Urothelium cell line (cell line): ENCODE data around the gene LMO7.
"Not testable (repeated sequence)": the region's sequence is repeated elsewhere in the genome, so short reads cannot be mapped to it uniquely, and the experiment has no call there.

Experiments
- DNase-seq: peaks from one replicate; pipeline ENCODE4 v3.0.0; 2011; ENCODE audit warnings: low spot score, mixed read lengths
- FAIRE-seq: peaks from 2 replicates; lab custom pipeline; 2011; peaks lifted over from hg19 to GRCh38; lab: Jason Lieb, UNC

Gene LMO7

DNA sequence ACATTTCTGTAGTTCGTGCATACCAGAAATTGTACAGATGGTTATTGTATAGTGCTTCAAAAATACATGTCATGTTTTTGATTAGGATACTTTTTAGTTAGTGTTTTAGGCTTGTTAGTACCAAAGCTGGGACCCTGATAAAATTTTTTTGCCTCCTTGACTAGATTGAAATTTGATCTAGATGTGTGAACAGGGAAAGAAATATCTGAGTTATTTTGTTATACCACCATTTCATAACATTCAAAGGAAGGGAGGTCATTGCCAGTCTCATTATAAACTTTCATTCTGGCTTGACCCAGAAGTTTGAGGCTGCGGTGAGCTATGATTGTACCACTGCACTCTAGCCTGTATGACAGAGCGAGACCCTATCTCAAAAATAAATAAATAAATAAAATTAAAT is 9.0 kb downstream of the LMO7 start:
- DNase-seq: no peak
- FAIRE-seq: no peak

DNA sequence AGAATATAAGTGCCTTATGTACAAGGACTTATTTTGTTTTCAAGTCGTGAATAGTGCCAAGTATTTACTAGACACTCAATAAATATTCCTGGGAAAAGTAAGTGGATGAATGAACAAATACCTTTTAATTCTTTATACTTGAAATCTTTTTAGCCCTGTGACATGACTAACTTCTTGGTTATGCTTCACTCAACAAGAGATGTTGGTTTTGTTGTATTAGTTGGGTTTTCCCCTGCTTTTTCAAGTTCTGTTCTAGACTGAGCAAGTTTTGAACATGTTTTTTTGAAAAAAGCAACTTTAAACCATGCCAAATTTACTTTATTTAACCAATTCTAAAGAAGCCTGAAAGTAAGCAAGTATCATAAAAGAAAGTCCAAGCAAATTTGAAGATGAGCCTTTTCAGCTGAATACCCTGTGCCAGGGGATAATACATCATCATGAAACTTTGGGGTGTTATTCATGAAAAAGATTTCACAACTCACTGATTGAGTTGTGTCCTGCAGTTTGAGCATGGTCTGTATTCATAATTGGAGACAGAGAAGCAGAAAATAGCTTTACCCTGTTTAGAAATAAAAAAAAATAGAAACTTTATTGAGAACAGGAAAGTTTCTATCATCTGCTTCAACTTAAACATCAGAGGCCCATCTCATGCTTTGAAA is 11.1 kb downstream of the LMO7 start:
- DNase-seq (no peak), FAIRE-seq (no peak)

DNA sequence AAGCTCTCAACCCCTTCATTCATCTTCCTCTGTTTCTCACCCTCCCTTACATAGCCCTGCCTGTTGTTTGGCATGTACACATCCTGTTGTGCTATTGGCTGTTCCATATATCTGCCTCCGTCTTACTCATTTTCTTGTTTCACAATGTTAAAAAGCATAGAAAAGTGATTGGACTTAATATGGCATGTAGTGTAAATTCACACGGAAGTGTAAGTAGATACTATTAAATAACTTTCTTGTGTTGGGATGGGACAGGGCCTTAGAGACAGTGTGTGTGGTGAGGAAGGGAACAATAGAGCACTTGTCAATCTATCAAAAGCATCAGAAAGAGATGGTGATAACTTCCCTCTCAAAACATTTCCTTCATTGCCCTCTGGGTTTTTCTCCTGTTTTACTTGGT is 12.3 kb downstream of the LMO7 start:
- FAIRE-seq: no peak
- DNase-seq: no peak

DNA sequence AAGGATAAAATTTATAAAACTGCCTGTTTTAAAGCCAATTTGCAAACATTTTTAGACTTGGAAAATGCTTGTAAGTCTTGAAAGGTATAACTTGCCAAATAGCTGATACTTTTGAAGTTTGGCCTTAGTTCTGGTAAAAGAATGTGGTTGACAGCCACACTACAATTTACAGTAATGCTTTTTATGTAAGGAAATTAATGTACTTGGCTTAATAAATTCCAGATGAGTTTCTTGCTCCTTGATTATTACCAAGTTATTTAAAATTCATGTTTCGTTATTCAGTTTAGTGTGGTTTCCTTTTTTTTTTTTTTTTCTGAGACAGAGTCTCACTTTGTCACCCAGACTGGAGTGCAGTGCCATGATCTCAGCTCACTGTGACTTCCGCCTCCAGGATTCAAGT is 14.9 kb downstream of the LMO7 start:
- FAIRE-seq (no peak), DNase-seq (no peak)

DNA sequence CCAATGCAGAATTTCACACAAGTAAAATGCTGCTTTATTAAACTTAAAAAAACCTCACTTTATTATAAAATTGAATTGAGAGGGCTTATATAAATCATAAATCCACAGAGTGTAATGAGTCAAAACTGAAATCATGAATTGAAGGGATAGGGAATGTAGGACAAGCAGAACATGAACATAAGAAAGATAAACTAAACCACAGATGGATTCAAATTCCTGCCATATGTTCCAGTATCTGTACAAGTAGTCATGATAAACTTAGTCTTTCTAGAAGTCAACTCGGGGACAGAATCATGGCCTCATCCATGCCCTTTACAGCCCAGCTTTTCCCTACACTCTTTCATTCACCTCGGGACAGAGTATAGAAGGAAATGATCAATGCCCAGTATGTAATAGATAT is 16.6 kb downstream of the LMO7 start:
- no peak for FAIRE-seq
- no peak for DNase-seq

DNA sequence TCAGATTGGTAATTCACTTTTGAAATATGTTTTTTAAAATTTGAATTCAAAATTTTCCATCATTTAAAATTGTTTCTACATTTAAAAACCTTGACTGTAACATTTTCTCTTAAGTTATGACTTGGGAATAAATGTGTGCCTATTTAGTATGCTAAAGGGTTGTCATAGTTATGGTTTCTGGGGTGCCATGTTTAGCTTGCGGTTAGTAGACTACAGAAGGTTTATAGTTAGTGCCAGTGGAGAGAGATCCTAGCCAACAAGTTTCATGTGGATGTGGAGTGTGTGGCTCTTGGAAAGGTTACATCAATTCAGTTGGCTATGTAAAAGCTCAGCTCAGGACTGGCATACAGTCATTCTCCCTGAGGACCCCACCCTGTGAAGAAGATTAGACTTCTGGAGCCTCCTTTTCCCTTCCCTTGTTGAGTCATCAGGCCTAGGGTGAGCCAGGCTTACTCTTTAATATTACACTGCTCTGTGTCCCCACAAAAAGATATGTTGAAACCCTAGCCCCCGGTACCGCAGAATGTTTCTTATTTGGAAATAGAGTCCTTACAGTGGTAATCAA is 20.4 kb downstream of the LMO7 start:
- DNase-seq (no peak), FAIRE-seq (no peak)

DNA sequence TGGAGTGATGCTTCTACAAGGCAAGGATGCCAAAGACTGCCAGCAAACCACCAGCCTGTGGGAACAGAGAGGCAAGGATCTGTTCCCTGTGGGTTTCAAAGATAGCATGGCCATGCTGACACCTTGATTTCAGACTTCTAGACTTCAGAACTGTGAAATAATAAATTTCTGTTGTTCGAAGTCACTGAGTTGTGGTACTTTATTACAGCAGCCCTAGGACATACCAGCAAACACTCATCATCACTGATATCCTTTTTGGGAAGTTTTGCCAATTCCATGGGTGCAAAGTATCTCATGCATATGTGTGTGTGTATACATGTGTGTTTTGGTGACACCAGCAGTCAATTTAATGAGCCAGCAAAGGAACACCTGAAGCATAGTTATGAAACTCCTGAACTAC is 21.0 kb downstream of the LMO7 start:
- FAIRE-seq (no peak), DNase-seq (no peak)

DNA sequence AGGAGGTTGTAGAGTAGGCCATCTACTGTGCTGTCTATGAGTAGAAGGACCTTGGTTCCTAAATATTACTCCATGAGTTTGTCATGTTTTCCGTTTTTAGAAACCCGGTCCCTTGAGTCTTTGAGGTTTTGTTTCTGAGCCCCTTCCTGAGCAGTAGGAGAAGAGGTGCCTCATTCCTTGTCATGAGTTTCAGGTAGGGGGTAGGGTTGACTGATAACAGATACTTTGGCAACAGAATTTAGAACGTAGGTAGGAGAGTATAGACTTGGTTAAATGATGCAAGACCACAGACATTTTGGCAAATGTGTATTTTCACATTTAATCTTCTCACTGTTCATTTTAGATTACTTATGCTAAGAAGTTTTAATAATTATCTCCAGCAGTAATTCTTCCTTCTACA is 24.6 kb downstream of the LMO7 start:
- DNase-seq (no peak), FAIRE-seq (no peak)

DNA sequence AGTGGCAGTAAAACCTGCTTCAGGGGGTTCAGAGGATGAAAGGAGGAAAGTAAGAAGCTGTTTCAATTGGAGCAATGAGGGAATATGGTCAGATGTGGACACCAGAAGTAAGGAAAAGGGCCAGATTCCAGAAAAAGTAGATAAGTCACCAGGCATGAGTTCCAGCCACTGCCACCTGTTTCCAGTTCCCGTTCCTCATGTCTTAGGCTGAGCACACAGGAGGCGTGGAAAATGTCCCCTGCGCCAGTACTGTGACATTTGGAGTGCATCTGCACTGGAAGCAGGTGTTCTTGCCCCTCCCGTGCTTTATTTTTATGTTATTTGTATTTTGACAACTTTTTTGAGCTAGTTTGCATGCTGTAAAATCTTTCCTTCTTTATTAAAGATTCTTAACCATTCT is 25.3 kb downstream of the LMO7 start:
- FAIRE-seq (no peak), DNase-seq (no peak)

DNA sequence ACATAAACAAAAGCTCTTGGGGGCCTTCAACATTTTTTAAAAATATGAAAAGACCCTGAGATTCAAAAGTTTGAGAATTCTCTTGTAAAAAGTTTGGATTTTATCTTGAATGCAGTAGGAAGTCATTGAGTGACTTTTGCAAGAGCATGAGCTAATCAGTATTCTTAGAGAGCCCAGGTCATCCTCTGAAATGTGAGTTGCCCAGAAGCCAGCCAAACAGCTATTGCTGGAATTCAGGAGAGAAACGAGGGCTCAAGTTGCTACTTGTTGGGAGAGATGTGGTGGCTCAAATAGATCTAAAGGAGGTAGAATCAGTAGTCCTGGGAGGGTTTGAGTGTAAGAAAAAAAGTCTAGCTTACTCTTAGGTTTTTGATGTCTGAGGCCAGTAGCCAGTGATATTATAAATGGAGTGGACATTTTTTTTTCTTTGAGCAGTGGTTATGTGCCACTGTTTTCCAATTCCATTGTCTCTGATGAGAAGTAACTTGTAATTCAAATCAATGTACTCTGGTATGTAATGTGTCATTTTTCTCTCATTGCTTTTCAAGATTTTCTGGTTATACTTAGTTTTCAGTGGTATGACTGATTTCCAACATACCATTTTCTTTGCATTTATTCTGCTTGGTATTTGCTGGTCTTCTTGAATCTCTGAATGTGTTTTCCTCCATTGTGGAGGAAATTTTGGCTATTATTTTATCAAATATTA is 30.7 kb downstream of the LMO7 start:
- DNase-seq (no peak), FAIRE-seq (no peak)

DNA sequence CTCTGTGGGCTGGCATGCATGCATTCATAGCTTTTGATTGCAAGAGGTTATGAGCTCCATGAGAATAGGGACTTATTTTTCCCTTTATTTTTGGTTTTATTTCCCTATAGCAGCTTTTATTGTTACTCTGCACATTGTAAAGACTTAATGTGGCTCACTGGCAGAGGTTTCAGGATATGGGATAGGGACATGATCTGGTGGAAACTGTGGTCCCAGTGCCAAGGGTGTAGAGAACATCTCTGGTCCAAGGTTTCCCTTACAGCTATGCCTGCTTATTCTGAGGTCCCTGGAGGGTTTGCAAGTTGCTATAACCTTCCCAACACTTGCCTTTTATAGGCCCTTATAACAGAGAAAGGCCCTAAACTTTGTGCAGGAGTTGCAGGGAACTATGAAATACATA is 33.6 kb downstream of the LMO7 start:
- no peak for FAIRE-seq
- no peak for DNase-seq

DNA sequence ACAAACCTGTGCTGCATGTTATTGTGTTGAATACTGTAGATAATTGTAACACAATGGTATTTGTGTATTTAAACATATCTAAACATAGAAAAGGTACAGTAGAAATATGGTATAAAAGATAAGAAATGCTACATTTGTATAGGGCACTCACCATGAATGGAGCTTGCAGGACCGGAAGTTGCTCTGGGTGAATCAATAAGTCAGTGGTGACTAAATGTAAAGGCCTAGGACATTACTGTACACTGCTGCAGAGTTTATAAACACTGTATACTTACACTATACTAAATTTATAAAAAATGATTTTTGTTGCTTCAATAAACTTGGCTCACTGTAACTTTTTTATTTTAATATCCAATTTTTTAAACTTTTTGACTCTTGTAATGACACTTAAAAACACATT is 34.4 kb downstream of the LMO7 start:
- FAIRE-seq: no peak
- DNase-seq: no peak

DNA sequence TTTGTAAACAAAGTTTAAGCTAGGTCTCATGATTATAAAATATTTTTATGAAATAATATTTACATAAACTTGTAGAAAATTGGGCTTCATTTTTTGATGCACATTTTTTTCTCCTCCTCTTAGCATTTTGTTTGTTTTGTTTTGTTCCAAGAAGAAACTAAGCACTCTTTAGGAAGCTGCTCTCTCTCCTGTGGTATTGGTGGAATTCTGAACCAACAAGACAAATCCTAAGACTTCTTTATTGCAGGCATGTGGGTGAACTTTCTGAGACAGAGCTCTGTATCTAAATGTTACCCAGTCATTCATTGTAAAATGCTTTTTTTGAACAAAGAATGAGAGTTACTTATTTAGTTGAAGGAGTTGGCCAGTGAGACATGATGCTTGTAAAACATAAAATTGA is 39.3 kb downstream of the LMO7 start:
- DNase-seq (no peak), FAIRE-seq (no peak)

DNA sequence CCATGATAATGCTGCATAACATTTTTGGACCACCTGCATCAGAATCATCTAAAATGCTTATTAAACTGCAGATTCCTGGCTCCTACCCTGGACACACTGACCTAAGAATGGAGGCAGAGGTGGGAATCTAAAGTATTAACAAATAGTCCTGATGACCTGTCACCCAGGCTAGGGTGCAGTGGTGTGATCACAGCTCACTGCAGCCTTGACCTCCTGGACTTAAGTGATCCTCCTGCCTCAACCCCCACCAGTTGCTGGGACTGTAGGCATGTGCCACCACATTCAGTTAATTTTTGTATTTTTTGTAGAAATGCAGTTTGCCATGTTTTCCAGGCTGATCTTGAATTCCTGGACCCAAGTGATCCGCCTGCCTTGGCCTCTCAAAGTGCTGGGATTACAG is 43.3 kb downstream of the LMO7 start:
- FAIRE-seq: no peak
- DNase-seq: no peak

DNA sequence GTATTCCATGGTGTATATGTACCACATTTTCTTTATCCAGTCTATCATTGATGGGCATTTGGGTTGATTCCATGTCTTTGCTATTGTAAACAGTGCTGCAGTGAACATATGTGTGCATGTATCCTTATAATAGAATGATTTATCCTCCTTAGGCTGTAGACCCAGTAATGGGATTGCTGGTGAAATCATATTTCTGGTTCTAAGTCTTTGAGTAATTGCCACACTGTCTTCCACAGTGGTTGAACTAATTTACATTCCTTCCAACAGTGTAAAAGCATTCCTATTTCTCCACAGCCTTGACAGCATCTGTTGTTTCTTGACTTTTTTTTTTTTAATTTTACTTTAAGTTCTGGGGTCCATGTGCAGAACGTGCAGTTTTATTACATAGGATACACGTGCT is 44.1 kb downstream of the LMO7 start:
- DNase-seq, FAIRE-seq: not testable (repeated sequence)

DNA sequence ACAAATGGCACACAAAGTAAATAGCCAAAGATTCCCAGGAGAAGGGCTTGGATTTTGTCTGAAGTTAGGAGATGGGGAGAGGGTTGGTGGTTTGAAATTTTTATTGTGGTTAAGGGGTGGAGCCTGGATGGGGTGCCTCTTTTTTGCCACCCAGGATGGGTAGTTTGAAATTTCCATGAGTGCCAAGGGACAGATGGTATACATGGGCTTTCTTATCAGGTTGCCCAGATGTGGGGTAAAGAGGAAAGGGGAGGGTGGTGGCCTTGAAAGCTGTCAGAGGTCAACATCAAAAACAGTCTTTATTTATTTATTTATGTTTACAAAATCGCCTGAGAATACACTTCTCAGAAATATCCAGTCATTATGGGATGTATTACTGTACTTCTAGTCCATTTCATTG is 46.2 kb downstream of the LMO7 start:
- no peak for FAIRE-seq
- DNase-seq: no peak

DNA sequence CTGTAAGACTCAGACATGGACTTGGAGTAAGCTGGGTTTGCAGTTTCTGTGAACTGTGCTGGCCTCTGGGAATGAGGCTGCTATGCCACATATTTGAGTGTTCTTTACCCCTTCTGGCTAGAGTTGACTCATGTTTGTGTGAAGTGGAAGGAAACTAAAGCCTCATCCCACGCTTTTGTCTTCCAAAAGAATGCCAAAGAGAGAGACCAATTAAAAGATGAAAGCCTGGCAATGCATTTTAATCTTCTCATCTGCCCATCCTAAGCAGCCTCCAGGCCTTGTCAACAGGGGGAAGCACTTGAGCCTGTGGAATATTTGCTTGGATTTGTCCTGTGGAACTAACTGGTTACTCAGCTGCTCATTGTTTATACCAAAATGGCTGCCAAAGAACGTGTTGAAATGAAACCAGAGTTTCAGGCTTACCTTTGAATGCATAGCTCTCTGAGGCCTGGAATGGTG is 49.1 kb downstream of the LMO7 start:
- no peak for FAIRE-seq

DNA sequence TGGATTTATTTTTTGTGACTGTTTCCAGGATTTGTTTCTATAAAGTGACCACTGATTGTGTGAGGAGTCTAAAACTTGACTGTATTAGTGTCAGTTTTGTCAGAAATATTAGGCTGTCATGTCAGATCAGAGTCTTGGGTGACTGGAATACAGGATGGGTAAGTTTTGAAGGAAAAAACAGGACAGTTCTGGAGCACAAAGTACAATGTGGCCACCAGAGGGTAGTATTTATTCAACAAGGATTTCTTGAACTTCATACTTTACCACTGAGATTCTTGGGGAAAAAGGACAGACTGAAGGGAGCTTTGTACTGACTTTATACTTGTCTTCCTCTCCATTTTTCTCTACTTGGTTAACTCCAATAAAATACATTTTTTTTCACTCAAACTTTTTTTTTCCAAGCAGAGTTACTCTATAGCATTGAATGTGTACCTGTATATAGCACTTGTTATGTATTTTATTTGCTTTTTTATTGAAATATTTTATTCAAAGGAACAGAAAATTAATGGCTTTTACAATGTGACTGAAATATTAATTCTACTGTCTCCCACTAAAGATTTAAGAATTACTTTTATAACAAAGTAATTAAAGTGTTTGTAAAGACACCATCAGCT is 51.1 kb downstream of the LMO7 start:
- no peak for FAIRE-seq

More for the DNA sequence above, 49.1 kb downstream of the LMO7 start:
- peak; percentile 9 for DNase-seq

DNA sequence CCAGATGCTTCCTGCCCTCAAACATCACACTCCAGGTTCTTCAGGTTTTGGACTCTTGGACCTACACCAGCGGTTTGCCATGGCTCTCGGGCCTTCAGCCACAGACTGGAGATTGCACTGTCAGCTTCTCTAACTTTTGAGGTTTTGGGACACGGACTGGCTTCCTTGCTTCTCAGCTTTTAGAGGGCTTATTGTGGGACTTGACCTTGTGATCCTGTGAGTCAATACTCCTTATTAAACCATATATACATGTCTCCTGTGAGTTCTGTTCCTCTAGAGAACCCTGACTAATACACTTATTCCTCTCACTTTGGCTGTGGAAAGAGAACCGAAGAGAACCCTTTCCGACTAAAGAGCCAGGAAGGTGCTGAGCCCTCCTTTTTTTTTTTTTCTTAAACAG is 53.6 kb downstream of the LMO7 start:
- DNase-seq (no peak), FAIRE-seq (no peak)

More for the DNA sequence above, 51.1 kb downstream of the LMO7 start:
- no peak for DNase-seq

DNA sequence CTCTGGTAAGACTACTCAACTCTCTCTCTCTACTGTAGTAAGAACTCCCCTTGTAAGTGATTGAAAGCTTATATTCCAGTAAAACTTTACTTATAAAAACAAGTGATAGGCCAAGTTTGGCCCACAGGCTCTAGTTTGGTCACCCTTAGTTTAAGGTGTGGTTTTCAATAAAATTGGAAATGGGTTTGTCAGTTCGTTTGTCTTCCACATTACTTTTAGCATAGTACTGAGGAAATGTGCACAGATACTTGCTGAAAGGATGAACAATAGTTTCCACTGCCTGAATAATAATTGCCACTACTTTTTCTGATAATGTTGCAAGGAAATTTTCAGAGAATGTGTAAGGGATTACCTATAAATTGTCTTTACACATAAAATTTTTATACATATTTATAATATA is 54.5 kb downstream of the LMO7 start:
- DNase-seq: no peak
- no peak for FAIRE-seq

DNA sequence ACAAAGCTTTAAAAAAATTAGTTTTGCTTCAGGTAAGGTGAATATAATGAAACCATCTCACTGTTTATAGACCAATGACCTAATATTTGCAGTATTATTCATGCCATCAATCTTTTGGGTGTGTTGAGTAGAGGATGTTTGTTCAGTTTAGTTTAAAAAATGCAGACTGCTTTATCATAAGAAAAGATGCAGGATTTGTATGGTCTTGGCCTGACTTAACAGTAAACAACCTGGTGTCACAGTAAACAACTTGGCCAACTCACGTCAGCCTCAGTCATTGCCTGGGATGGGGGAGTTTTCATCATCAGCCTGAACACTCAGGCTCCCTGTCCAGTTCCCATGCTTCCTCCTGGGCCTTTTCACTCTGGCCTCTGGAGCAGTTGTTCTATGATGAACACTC is 55.1 kb downstream of the LMO7 start:
- FAIRE-seq (no peak), DNase-seq (no peak)

DNA sequence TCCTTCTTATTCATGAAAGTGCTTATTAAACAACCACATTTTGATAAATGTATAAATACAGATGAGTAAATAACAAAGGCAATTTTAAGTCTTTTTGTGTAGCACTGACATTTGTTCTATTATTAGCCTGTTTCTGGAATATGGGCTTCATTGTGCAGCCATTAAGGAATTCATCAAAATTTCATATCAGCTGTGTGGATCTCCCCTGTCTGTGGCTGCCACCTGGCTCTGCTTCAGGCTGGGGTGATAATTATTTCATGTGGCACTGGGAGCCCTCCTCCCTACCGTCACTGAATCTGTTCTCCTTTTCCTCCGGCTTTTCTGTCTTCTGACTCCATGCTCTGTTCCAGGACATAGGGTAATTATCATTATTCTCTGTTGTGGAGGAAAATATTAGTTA is 57.1 kb downstream of the LMO7 start:
- DNase-seq (no peak), FAIRE-seq (no peak)
